Stimulated activated CD8-positive, alpha-beta memory T cell treated with anti-CD3 and anti-CD28 coated beads, Interleukin-2, amount 100 ng/mL, for 48 hours (primary cell): Measurements from ENCODE around the gene ZNF639.
"Not testable (repeated sequence)": the region's sequence is repeated elsewhere in the genome, so short reads cannot be mapped to it uniquely, and the experiment has no call there.

ENCODE experiments used
- DNase-seq, 2 donors: peaks; one replicate each; pipeline ENCODE4 v3.0.0-alpha.2; 2020; ENCODE audit warnings: low read depth in 2 of 2

The ZNF639 gene

DNA sequence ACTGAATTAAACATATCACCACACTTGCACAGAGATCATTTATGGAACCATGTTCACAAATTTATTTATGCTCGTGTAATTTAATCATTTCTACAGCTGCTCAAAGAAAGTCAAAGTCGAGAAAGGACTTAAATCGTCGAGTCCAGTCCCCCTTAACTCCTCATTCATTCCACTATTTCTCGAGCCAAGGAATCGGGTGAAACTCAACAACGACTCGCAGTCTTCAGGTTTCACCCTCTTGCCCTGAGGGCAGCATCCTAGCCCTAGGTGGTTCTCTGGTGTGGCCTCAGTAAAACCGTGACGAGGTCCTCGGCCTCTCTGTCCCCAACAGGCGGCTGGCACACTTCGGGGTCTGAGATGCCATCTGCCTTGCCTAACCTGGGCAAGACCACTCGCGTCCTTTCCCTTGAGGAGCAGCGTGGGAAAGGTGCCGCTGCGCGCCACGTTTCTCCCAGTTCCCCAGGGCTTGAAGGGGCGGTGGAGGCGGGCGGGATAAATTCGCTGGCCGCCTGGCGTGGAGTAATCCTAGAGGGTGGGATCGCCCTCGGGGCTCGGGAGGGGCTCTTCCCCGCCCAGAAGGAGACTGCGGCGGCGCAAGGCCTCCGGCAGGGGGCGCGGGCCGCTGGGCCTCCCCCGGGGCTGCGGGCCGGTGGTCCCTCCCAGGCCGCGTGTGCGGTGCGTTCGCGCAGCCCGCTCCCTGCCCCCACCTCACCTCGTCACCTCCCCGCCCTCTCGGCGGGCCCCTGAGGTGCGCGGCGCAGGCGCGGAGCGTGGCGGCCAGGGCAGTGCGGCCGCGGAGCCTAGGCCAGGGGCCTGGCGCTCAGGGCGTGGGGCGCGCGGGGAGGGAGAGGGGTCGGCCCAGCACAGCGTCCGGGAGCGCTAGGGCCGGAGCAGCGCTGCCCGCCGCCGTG lies at the start of gene ZNF639:
Gene ZNF639 (plus strand): TSS at position 746 of the 911 bp plus-strand sequence. CDS start 5,263 bp downstream, outside the sequence.
- DNase-seq = peak; percentile 77 to 83

DNA sequence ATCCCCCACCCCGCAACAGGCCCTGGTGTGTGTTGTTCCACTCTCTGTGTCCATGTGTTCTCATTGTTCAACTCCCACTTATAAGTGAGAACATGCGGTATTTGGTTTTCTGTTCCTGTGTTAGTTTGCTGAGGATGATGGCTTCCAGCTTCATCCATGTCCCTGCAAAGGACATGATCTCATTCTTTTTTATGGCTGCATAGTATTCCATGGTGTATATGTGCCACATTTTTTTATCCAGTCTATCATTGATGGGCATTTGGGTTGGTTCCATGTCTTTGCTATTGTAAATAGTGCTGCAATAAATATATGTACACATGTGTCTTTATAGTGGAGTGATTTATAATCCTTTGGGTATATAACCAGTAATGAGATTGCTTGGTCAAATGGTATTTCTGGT lies 48.4 kb upstream of the ZNF639 start:
- not testable (repeated sequence) for DNase-seq

DNA sequence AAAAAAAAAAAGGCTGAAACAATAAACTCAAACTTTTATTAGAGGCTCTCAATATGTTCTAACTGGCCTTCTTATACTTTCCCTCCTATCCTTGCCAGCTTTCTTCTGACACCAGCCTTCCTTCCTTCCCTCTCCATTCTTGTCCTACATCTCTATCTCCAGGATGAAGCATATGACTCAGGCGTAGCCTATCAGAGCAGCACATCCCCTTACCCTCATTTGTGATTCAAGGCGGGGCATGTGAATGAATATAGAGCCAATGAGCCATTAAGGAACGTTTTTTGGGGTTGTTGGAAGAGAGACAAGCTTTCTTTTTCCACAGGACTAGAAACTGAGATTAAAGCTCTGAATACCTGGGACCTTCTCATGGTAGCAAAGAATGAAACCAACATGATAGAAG lies 46.8 kb upstream of the ZNF639 start:
- DNase-seq = no peak

GRCh38 chr3:179276743-179277142 lies 46.1 kb upstream of the ZNF639 start:
- DNase-seq = no peak

DNA sequence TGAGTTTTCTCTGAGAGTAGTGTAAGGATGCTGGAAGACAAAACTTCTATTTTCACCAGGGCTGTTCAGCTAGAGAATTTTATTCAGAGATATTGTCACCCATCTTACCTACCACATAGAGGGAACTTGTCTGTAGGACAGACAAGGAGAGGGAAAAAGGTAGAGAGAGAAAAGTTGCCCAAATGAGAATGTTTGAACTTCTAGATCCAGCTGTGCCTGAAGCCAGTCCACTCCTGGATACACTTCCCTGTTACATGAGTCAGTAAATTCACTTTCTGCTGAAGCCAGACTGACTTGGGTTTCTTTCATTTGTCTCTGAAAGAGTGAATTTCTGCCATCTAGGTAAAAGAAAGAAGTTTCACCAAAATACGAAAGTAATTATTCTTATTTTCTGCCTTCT lies 44.7 kb upstream of the ZNF639 start:
- DNase-seq = no peak

DNA sequence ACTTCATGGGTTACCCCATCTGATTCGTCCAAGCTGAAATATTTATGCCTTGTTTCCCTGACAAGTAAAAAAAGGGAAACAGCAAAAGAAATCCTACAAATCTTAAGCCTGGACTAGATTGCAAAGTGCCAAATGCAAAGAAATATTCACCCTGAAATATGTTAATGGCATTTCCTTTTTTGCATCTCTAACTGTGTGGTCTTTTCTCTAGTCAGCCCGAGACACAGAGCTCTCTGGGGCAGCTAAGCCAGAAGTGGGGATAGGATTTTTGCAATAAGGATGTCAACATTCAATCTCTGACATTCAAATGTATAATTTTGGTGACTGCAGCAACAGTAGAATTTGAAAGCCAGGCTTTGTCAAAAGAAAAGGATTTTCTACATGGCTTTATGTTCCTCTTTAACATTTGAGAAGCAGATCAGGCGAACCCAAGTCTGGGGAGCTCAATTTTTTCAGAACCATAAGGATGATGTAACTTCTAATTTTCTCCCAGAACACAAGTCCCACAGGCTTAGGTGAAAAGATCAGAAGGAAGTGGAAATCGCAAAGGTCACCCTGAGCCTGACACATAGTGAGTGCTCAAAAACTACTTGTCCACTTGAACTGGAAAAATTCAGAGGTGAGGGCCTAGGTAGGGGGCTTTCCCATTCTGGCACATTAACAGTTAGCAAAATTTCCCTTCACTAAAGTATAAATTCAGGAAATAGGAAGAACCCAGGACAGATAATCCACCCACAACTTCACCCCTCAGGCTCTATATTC lies 43.7 kb upstream of the ZNF639 start:
- DNase-seq = no peak

DNA sequence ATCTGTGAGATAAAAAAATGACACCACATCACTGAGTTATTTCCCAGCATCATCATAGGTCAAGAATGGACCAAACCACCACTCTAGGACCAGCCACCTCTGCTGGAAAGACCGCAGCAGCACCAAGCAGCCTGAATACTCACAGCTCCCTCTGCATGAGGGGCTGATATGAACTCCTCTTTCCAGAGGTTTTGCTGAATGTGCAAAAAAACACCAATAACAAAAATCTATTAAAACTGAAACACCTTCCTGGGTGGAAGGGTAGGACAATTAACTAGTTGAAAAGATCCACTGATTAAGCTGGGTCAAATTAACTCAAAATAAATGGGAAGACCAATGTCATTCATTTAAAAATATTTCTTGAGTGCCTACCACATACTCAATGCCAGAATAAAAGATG lies 43.0 kb upstream of the ZNF639 start:
- no peak for DNase-seq

- DNase-seq = no peak
These were observed 41.0 kb upstream of the ZNF639 start for GRCh38 chr3:179281825-179282224.

DNA sequence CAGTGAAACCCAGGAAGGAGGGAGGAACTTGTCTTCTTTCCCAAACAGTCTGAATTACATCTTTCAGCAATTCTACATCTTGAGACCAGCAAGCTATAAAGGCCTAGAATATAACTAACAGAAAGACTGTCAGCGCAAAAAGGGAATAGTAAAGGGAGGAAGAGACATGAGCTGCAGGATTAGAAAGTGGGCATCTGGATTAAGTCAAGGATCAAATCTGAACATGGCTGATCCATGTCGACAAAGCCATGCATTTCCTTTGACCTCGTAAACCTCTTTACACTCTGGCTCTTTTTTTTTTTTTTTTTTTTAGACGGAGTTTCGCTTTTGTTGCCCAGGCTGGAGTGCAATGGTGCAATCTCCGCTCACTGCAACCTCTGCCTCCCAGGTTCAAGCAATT lies 36.5 kb upstream of the ZNF639 start:
- no peak for DNase-seq

DNA sequence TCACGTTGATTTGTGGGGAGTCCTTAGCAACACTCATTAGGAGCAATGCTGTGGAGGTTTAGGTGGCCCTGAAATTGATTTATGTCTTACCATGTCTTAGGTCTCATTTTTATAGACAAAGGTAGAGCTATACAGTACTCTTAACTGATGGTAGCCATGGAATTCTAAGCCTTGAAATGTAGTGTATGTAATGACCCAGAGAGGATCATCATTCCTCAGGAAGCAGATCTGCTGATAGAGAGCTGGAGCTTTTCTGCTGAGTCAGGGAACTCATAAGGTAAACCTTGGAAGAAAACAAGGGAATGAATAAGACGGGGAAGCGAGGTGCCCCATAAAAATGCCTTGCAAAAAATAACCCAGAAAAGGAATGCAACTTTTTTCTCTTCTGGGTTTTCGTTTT lies 34.0 kb upstream of the ZNF639 start:
- no peak for DNase-seq

DNA sequence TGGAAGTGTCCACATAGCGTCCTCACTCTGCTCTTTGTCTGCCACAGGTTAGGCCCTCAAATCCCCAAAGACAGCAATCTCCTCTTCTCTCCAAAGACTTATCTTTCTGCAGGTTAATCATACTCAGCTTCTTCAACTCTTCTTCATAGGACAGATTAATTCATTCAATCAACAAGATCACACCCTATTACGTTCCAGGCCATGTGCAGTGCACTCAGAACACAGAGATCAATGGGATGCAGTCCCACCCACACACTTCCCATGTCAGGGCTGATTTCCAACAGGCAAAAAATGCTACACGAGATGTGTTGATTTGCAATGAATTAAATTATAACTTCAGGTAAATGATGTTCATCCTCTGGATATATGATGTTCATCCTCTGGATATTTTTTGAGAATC lies 33.5 kb upstream of the ZNF639 start:
- DNase-seq = no peak

DNA sequence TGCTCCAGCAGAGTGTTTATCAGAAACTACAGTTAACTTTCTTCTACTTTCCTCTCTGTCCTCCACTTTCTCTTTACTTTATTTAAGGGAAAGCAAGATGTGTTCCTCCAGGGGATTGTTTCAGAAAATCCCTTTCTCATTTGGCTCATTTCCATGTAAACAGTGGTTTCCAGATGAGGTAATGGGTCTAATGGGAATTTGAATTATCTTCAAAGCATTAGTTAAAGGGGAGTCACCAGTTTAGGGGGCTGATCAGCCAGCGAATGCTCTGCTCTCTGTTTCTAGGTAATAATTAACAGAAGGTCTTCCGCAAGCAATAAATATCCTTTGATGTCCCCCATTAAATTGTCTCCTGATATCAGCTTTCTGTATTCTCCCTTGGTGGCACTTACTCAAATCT lies 30.4 kb upstream of the ZNF639 start:
- no peak for DNase-seq

DNA sequence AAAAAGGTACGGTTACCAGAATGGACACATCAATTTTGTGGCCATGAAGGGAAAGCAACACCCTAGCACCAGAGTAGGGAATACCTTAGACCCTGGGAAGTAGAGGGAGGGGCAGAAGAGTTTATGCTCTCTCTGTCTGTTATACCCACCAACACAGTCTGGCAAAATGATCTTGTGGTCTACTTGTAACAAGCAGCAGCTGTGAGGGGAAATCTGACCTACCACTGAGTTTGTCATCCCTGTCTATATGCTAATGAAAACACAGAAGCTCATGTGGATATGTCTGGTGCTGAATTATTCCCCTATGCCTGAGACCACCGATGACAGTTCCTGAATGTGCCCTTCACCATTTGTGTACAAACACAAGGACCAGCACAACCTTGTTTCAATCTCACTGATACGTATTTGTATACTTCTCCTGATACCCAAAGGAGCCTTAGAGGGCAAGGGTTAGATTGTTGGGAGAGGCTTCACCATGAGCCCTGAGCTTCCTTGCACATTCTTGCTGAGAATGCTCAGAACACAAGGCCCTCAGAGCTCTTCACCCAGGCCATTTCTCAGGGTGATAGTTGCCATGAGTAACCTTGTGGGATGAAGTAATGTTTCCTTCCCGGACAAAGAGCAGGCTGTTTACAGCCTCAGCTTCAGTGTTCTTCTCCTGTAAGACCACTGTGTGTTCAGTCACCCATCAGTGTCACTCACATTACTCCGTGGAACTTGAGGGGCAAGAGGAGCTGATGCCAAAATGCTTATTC lies 24.7 kb upstream of the ZNF639 start:
- no peak for DNase-seq

- no peak for DNase-seq
These were observed 23.5 kb upstream of the ZNF639 start for GRCh38 chr3:179299316-179299715.

DNA sequence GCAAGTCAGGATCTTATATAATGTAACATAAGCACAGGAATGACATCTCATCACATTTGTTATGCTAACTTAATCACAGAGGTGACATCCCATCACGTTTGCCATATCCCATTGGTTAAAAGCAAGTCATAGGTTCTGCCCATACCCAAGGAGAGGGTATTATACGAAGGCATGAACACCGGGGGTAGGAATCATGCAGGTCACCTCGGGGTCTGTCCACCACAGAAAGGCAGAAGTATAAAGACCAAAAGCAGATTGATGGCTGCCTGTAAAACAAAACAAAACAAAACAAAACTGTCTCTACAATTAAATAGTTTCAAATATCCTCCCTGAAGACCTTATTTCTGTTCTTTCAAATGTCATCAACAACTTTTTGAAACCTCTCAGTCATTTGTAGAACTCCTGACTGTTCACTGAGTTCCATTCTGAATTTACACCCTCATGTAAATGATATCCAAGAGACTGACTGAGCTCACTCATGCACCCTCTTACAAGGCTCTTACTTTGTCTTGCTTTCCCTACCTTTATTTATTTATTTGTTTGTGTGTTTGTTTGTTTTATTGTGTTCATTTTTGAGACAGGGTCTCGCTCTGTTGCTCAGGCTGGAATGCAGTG lies 22.7 kb upstream of the ZNF639 start:
- no peak for DNase-seq

- no peak for DNase-seq
These were observed 21.2 kb upstream of the ZNF639 start for GRCh38 chr3:179301645-179302044.

DNA sequence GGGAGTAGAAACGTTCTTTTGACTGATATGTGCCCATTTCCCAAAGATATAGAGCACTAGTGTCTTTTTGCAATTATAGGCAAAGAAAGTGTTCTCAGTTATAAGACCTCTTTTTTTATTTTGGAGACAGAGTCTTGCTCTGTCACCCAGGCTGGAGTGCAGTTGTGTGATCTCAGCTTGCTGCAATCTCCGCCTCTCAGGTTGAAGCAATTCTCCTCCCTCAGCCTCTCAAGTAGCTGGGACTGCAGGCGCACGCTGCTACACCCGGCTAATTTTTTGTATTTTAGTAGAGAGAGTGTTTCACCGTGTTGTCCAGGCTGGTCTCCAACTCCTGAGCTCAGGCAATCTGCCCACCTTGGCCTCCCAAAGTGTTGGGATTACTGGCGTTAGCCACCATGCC lies 20.7 kb upstream of the ZNF639 start:
- DNase-seq = no peak

DNA sequence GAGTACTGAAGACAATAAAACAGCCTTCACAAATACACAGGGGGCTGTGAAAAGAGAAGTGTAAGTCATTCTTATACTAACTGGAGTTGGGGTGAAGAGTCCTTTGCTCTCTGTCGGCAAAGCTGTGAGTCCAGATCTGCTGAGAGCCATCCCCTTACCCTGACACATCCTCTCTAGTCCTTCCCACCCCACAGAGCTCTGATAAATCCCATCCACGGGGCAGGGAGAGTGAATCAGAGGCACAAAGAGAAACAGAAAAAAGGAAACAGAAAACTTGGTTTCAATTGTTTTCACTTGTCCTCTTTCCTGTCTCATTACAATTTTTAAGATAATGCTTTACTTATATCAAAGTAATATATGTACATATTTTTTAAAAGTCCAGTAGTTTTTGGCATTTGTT lies 18.2 kb upstream of the ZNF639 start:
- no peak for DNase-seq

- not testable (repeated sequence) for DNase-seq
These were observed 15.5 kb upstream of the ZNF639 start for GRCh38 chr3:179307362-179307761.

DNA sequence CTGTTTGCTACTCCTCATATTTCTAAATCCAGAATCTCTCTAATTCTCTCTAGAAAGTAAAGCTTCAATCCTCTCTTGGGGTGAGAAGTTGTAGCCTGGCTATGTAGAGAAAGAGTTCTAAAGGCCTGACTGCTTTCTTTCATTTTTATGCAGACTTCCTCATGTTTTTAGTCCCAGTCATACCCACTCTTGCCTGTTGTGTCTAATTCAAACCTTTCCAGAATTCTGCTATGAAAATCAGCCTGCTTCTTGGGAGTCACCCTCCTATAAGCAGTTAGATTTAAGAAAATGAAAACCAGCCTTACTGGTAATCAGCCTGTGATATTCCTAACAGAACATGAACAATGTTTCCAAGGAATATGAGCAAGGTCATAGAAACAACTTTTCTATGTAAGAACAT lies 14.8 kb upstream of the ZNF639 start:
- DNase-seq = no peak

DNA sequence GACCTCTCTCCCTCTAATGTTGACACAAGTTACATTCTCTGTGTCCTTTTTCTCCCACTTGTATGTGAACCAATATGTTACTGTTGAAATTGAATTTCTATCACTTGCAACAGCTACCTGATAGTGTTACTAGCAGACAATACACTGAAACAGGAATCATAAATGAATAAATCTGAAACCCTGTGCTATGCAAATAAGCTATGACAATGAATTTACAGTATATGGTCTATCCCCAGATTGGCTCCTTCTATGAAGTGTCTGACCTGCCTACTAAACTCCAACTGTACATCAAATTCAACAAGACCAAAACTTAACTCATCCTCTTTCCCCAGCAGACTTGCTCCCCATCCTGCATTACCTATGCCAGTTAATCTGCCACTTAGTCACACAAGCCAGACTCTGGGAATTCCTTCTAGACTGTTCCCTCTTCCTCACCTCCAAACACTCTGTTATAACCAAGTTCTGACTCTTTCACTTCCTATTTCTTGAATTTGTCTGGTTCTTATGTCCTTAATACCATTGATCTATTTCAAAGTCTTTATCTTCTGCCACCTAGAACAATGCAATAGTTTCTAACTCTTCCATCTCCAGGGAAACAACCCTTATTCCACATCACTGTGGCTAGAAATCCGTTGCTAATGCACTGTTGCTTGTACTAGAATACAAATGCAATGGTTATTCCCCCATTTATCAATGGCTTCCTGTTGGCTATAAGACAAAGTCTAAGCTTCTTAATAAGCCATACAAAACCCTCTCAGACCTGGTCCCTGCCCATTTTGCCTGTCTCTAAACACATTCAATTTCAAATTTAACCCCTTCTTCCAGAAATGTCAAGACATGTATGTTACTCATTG lies 13.4 kb upstream of the ZNF639 start:
- DNase-seq = no peak
